ENCODE data around the gene RPS16.

RPS16 gene

DNA sequence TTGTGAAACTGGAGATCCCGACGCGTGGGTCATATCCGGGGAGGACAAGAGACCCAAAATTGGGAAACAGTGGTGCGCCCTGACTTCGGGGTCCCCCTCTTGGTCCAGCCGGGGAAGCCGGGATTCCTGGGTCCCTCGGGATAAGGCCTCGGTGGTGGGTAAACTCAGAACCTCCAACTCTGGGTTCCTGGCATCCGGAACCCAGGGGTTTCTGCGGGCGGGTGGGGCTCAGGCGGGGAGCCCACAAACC is 28.4 kb downstream of the RPS16 start:
- DNase-seq (ENCODE audit: low spot score), result no peak

- peak; percentile 98 for DNase-seq (ENCODE audit: low spot score)
Observed at GRCh38 chr19:39406656-39407409, 28.9 kb downstream of the RPS16 start, which contains the start of gene ZFP36. Gene ZFP36 (plus strand): TSS chr19:39406847. CDS start chr19:39406905, 58 bp downstream.

DNA sequence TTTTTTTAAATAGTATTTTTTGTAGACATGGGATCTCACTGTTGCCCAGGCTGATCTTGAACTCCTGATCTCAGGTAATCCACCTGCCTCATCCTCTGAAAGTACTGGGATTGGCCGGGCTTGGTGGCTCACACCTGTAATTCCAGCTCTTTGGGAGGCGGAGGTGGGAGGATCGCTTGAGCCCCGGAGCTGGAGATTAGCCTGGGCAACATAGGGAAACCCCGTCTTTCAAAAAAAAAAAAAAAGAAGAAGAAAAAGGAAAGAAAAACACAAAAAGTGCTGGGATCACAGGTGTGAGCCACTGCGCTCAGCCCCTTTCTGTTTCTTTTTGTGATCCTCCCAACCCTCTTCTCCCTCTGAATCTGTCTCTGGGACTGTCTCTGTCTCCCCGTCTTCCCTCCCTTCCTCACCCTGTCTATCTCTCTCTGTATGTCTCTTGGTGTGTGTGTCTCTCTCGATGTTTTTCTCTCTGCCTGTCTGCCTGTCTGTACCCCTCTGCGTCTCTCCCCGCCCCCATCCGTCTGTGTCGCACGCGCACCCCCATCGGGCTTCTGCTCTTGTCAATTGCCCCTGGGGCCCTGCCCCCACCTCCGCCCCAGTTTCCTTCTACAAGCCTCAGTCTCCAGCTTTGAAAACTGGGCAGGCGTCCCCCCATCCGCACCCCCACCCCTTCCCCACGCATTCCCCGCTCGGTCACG is 29.6 kb downstream of the RPS16 start:
- peak; percentile 61 for DNase-seq (ENCODE audit: low spot score)

DNA sequence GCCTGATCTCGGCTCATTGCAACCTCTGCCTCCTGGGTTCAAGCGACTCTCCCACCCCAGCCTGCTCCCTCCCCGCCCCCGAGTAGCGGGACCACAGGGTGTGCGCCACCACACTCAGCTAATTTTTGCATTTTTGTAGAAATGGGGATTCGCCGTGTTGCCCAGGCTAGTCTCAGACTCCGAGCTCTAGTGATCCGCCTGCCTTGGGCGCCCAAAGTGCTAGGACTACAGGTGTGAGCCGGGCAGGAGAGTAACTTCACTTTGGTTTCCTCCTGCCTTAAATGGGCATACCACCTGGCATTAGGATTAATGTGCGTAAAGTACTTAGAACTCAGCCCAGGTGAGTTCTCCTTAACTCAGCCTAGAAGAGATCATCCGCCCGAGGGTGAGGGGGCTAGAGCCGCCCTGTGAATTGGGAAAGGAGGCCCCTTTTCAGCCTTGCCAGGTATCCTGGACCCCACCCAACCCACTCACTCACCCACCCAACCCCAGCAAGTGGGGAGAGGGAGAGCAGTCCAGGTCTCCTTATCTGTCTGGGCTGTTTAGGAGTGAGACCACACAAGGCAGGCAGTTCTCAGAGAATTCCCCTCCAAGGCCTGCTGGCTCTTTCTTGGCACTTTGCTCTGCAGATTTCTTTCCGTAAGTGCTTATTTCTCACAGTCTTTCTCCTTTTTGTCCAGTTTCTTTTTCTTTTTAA is 30.3 kb downstream of the RPS16 start:
- DNase-seq (ENCODE audit: low spot score), result no peak

- no peak for DNase-seq (ENCODE audit: low spot score)
Observed at GRCh38 chr19:39403331-39404312, 32.1 kb downstream of the RPS16 start.

DNA sequence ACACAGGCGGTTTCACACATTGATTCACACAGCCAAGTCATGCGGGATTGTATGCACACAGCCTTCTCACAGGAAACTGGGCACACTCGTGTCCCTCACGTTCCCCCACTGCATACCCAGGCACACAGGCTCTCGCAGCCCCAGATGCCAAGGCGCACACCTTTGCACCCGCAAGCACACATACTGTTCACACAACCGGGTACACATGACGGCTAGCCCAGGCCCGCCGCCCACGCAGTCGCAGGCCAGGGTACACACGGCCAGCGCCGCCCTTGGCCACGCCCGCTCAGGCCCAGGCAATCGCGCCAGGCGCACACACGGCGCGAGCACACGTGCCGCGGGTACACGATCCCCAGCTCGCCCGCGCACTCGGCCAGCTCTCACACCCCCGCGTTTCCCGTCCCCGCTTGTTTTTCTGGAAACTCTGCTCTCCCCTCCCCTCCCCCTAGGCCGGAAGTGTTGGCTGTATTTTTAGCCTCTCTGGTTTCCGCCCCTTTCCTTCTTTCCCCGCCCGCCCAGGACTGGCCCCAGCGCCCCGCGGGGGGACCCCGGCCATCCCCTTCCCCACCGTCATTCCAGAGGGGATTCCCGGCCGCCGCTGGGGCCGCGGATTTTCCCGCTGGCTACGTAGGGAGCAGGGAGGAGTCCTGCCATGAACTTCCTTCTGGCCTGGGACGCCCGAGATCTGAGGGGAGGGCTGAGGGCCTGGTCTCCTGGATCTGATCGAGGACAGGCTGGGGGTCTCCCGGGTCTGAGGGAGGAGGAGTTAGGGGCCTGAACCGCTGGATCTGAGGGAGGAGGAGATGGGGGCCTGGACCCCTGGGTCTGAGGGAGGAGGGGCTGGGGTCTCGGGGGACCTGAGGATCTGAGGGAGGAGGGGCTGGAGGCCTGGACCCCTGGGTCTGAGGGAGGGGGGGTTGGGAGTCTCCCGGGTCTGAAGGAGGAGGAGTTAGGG is 33.1 kb downstream of the RPS16 start:
- peak; percentile 77 for DNase-seq (ENCODE audit: low spot score)

GRCh38 chr19:39401549-39402345 is 34.0 kb downstream of the RPS16 start:
- DNase-seq (ENCODE audit: low spot score), result no peak

DNA sequence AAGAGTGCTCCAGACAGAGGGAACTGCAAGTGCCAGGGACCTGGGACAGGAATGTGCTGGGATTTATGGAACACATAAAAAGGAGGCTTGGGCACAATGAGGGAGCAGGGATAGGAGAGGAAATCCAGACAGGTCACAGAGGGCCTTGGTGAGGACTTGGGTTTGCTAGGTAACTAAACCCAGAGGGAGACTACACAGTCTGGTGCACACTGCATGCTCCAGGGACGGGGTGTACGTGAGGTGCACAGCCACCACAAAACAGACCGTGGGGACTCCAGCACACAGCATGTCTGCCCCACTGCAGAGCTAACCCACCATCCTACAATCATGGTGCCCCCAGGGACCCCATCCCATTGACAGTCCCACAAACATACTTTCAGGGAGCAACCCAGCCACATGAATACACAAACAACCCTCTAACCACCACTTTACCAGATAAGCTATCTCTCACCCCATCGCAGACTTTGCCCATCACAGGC is 34.6 kb downstream of the RPS16 start:
- no peak for DNase-seq (ENCODE audit: low spot score)

DNA sequence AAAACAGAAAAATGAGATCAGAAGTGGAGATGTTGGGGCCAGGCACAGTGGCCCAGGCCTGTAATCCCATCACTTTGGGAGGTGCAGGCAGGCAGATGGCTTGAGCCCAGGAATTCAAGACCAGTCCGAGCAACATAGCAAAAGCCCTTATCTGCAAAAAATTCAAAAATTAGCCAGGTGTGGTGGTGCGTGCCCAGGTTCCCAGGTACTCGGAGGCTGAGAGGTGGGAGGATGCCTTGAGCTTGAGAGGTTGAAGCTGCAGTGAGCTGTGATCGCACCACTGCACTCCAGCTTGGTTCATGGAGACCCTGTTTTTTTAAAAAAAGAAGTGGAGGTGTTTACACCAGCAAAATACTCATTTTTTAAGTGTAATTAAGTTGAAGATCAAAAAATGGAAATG is 35.7 kb downstream of the RPS16 start:
- DNase-seq (ENCODE audit: low spot score), result no peak

DNA sequence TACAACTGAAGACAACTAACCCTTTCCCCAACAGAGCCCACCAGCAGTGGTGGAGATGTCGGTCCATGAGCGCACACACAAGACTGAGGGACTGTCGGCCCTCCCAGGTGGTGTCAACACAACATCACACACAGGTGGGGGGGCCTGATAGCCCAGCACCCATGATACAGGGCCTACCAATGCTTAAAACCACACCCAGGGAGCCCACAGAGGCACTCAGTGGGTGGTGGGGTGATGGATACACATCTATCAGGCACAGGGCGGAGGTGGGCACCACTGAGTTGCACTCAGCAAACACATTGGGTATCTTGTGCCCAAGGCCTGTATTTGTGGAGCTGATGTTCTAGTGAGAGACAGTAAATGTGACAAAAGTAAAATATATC is 36.1 kb downstream of the RPS16 start:
- DNase-seq (ENCODE audit: low spot score), result no peak

GRCh38 chr19:39398297-39398864 is 37.4 kb downstream of the RPS16 start:
- DNase-seq (ENCODE audit: low spot score), result no peak

- peak; percentile 97 for DNase-seq (ENCODE audit: low spot score)
Observed at GRCh38 chr19:39397360-39398296, 38.1 kb downstream of the RPS16 start.

DNA sequence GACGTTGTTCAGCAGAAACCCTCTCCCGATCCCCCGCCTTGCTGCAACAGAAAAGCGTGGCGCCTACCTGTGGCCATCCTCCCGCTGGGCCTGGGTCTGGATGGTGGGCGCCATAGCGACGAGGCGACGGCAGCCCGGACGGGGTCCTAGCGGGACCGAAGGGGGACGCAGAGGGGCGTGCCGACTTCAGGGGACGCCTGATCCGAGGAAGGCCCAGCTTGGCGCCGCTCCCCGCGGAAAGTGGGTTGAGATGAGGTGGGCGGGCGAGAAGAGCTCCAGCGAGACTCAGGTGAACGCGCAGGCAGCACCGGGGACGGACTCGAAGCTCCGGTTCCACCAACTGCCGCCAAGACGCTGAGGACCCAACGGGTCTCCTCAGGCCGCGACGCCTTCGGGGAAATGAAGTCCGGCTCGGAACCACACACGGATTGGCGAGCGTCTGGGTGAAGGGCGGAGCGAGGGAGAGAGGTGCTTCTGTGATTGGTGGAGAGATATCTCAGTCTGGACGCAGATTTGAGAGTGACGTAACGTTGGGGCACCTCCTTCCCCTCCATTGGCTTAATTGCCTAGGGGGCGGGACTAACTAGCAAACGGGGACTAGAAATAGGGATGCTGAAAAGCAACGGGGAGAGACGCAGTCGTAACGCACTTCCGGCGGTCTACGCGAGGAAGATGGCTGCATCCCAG is 44.9 kb downstream of the RPS16 start, which contains the start of the genes MED29 and PAF1:
Gene MED29 (plus strand): TSS at position 628 of the 687 bp plus-strand sequence. CDS start 45 bp downstream, at position 673.
Gene PAF1 (minus strand): TSS at position 356 of the 687 bp plus-strand sequence. CDS start 242 bp downstream, at position 114.
- DNase-seq (ENCODE audit: low spot score), result peak; percentile 98

GRCh38 chr19:39390451-39390750 is 45.3 kb downstream of the RPS16 start:
- peak; percentile 81 for DNase-seq (ENCODE audit: low spot score)

DNA sequence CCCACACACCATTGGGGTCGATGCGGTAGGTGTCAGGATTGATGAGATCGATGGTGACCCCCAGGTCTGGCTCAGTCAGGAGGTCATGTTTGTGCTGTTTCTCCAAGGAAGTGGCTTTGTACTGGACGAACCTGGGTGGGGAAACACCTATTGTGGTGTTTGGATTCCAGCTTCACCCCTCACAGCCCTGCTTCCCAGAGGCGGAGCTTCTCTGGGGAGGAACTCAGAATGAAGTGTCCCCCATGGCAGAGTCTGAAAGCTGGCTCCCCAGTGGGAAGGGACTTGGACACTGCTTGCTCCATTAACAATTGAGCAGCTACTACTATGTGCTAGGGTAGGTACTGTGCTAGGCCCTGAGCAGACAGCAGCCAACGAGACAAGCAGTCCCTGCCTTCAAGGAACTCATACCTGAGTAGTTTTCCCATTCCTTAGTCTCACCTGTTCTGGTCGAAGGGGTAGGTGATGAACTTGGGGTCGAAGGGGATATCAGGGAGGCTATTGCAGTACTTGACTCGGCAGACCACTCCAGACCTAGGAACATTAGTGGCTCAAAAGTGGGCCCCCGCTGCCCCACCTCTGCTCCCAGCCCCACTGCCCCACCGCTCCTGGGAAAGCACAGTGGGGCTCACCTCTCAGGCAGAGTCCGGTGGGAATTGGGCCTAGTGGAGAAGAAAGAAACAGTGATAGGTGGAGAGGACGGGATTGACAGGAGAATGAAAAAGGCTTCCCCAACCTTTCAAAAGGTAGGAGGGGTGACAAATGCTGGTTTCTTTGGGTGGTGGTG is 45.9 kb downstream of the RPS16 start:
- DNase-seq (ENCODE audit: low spot score), result no peak

- no peak for DNase-seq (ENCODE audit: low spot score)
Observed at GRCh38 chr19:39388657-39389056, 47.1 kb downstream of the RPS16 start.

GRCh38 chr19:39386557-39386956 is 49.2 kb downstream of the RPS16 start:
- DNase-seq (ENCODE audit: low spot score), result no peak
